Ecto neural progenitor cell (in vitro differentiated cells): Measurements from ENCODE around the gene LGI2.
A peak's percentile ranks its signal among the peaks of the same experiment; 100 is the strongest.
"Not testable (repeated sequence)": the region's sequence is repeated elsewhere in the genome, so short reads cannot be mapped to it uniquely, and the experiment has no call there.

Experiments
- DNase-seq: peaks from one replicate; pipeline ENCODE4 v3.0.0-alpha.2; 2018; ENCODE audit warnings: low spot score

Gene LGI2, protein sequence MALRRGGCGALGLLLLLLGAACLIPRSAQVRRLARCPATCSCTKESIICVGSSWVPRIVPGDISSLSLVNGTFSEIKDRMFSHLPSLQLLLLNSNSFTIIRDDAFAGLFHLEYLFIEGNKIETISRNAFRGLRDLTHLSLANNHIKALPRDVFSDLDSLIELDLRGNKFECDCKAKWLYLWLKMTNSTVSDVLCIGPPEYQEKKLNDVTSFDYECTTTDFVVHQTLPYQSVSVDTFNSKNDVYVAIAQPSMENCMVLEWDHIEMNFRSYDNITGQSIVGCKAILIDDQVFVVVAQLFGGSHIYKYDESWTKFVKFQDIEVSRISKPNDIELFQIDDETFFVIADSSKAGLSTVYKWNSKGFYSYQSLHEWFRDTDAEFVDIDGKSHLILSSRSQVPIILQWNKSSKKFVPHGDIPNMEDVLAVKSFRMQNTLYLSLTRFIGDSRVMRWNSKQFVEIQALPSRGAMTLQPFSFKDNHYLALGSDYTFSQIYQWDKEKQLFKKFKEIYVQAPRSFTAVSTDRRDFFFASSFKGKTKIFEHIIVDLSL

DNA sequence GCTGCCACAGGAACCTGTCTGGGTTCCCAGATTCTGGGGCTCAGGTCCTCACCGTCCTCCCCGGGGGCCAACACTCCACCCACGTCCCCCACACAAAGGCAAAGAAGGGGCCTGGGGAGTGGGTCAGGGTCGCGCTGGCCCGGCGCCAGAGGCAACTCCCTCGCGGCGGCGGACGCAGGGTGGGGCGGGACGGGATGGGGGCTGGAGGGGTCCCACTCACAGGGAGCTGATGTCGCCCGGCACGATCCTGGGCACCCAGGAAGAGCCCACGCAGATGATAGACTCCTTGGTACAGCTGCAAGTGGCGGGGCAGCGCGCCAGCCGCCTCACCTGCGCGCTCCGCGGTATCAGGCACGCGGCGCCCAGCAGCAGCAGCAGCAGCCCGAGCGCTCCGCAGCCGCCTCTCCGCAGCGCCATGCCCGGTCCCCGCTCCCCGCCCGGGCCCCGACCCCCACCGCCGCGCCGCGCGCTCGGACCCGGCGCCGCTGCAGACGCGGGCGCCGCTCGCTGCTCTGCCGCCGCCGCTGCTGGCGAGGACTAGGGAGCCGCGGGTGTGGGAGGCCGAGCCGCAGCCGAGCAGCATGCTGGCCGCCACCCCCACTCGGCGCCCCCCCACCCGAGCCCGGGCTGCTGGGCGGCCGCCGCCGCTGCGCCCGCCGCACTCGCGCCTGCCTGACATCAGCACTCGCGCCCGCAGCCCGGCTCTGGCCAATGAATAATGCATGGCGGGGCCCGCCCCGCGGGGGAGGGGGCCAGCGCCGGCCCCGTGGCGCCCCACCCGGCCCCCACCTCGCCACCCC is at the start of gene LGI2:
LGI2 (minus strand) TSS at position 670 of the 800 bp plus-strand sequence; CDS start at position 417, 253 bp downstream.
- no peak for DNase-seq

DNA sequence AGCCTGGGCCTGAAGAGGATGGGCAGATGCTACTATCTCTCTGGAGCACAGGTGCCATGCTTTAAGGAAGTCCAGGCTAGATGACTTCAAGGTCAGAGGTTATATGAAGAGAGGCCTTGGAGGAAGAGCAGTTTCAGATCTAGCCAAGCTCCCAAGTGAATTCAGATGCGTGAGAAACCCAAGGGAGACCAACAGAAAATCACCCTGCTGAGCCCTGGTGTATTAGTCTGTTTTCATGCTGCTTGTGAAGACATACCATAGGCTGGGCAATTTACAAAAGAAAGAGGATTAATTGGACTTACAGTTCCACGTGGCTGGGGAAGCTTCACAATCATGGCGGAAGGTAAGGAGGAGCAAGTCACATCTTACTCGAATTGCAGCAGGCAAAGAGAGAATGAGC is 47.8 kb upstream of the LGI2 start:
- DNase-seq = no peak

DNA sequence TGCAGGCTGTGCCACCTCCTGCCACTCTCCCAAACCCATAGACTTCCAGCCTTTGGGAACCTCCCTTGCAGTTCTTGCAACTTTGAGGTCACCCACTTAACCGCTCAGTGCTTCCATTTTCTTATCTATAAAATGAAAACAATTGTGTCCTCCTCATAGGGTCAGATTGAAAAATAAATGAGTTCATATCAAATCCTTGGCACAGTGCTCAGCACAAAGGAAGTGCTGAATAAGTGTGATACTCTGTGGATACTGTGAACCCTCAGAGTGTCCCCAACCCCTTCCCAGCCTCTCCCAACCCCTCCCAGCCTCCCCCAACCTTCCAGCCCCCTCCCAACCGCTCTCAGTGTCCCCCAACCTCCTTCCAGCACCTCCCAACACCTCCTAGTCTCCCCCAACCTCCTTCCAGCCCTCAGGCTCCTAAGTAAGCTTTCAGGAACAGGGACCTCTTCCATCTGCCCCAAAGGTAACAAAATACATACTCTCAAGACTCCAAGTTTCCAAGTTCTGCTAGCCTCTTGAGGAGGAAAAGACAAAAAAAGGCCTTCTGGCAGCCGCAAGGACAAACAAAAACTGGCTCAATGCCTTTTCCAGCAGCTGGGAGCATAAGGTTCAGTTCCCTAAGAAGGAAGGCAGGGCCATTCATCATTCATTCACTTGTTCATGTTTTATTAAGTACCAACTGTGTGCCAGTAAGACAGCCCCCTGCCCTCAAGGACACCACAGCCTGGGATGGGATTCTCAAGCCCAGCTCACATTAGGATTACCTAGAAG is 46.1 kb upstream of the LGI2 start:
- DNase-seq = no peak

DNA sequence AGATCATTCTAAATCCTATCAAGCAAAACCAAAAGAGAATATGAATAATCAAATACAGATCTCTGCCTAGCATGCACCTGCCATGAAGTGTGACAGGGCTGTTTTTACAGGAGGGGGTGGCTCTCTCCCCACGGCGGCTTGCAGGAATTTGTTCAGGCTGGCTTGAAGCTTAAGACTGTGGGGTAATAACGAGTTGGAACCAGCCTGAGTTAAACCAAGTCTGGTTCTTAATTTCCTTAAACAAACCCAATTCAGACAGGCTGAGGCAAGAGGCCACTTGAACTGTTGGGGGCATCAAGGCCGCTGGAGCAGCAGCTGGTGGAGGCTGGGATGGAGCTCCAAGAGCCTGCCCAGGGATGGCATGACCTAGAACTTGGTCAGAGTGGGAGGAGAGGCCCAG is 45.1 kb upstream of the LGI2 start:
- no peak for DNase-seq

DNA sequence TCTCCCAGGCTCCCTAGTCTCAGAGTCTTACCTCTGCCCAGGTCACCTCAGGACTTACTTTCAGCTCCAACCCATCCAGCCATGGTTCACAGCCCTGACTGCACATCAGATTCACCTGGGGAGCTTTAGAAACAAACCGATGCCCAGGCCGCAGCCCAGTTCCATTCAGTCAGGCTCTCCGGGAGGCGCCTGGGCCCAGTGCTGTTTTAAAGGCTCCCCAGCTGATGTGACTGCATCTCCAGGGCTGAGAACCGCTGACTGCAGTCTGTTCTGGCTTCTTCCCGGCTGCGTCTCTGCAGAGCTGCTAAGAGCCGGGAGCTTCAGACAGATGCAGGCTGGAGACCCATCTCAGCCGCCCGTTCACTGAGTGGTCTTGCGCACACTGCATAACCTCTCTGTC is 44.4 kb upstream of the LGI2 start:
- DNase-seq = peak; percentile 58

DNA sequence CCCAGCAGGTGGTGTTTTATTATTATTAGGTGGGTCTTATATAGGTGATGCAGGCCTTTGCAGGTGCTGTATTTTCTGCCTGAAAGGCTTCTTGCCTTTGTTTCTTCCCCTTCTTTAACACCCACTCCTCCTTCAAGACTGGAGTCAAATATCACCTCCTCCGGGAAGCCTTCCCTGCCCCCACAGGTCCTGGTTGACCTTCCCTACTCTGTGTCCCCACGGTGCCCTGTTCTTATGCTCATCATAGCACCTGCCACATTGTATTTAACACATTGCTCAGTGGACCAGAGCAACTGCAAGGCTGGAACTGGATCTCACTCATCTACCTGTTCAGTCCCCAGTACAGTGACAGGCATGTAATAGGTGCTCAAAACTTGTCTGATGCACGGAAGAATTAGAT is 39.8 kb upstream of the LGI2 start:
- DNase-seq = no peak

DNA sequence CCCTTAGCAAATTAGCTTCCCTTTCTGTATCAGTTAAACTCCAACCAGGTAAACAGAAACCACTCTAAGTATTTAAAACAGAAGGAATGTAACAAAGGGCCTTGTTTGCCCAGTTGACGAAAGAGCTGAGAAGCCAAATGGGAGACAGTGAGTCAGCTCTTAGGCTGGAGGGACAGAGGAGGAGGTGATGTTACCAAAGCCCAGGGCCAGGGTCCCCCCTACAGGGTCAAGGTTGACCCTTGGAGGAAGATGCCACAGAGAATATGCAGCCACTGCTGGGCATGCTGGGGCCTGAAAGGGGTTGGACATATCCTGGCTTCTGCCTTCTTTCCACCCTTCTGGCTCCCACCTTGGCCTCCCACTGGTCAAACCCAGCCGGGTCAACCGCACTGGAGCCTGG is 38.3 kb upstream of the LGI2 start:
- DNase-seq = no peak

DNA sequence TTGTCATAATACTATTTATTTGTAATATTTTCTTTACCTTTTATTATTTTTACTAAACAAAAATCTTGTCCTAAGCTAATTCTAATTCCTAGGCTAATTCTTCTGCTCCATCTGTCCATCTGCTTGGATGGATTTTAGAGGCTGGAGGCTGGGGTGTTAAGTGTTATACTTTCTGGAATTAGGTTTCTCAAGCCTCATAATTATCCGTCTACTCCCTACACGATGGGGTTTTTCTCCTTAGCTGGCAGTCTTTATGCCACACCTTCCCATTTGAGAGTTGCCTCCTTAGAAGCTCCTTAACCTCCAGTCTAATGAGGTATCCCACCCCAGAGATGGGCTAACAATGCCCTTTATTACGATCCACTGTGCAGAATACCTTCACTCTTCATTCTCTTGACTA is 37.6 kb upstream of the LGI2 start:
- DNase-seq = no peak

DNA sequence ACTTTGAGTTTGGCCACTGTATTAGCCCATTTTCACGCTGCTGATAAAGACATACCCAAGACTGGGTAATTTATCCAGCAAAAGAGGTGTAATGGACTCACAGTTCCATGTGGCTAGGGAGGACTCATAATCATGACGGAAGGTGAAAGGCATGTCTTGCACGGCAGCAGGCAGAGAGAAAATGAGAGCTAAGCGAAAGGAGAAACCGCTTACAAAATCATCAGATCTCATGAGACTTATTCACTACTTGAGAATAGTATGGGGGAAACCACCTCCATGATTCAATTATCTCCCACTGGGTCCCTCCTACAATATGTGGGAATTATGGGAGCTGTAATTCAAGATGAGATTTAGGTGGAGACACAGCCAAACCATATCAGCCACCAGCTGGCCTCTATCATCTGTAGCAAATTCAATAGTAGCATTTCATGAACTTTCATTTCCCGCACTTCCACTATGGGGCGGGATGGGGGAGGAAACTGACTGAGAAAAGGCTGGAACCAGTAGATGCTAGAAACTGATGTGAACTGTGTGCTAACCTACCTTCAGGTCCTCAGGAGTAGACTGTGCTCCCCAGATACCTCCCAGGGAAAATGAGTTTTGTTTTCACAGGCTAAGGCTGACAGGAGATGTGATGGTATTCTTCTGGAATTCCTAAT is 35.3 kb upstream of the LGI2 start:
- no peak for DNase-seq

DNA sequence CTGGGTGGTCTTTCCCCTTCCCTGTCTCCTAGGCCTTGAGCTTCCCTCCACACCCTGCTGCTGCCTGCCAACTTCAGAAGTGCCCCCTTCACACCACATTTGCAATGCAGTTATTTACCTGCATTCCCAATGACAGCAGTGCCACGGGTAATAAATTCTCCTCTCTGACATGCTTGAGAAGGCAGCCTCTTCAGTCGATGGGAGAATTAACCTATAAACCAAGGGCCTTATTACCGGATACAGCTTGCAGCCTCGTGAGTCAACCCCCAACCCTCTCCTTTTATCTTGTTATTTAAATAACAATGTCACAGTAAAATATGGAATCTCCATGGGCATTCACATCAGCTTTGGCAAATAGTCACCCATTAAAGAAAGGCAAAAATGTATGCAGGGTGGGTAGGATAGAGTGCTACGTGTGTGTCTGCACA is 34.7 kb upstream of the LGI2 start:
- no peak for DNase-seq

DNA sequence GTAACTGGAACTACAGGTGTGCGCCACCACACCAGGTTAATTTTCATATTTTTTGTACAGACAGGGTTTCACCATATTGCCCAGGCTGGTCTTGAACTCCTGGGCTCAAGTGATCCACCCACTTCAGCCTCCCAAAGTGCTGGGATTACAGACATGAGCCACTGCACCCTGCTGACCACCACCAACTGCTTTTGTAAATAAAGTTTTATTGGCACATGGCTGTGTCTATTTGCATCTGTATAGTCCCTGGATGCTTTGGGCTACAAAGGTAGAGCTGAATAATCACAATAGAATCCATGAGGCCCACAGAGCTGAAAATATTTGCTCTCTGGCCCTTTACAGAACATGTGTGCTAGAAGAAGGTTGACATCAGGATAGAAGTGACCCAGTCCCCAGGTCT is 33.7 kb upstream of the LGI2 start:
- DNase-seq = not testable (repeated sequence)

DNA sequence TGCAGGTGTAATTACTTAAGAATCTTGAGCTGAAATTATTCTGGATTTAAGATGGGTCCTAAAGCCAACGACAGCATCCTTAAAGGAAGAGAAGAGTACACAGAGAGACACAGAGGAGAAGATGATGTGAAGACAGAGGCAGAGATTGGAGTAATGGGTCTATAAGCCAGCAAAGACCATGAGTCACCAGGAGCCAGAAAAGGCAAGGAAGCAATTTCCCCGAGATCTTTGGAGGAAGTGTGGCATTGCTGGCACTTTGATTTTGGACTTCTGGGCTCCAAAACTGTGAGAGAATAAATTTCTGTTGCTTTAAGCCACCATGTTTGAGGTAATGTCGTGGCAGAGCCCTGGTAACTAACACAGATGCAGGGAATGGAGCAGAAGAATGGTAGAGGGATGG is 32.4 kb upstream of the LGI2 start:
- no peak for DNase-seq

DNA sequence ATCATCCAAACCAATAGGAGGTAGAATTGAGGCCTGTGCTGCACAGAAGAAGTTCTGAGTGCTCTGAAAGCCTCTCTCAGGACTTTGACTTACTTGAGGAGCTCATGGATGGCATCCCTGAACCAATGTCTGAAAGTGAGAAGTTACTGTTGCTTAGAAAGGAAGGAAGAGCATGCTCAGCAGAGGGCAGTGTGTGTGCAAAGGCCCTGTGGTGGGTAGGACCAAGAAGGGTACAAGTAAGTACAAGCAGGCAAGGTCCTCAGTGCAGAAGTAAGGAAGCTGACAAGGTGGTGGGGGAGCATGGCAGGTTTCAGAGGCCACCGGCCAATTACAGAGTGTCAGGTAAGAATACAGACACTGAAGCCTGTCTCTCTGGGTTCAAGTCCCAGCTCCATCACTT is 31.4 kb upstream of the LGI2 start:
- no peak for DNase-seq

DNA sequence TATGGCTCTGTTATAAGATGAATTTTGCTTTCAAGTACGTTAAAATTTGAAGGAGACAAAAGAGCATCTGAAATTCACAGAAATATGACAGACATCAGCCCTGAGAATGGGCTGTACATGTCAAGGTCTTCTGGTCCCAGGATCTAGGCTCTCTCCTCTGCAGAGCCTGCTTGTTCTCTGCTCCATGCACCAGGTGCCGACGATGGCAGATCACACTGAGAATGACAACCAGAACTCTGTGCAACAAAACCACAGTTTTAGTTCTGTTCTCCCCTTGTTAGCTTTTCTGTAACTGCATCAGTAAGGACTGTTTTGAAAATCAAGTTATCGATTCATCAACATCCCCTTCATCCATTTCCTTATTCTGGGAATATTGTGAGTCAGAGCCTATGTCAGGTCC is 30.9 kb upstream of the LGI2 start:
- no peak for DNase-seq

DNA sequence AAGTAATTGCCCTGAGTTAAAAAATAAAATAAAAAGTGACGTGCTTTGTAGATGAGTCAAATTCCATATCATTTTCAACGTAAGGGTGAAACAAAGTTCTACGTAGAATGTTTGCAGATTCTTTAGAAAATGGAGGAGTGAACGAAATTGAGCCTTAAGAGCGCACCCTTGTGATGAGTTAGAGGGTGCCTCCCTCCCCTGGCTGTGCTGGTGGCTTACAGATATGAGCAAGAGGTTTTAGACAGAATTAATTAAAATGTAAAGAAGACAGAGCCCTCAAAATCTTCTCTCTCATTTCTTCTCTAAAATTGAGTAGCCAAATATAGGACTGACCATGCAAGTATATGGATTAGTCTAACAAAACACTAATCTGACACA is 30.2 kb upstream of the LGI2 start:
- no peak for DNase-seq

DNA sequence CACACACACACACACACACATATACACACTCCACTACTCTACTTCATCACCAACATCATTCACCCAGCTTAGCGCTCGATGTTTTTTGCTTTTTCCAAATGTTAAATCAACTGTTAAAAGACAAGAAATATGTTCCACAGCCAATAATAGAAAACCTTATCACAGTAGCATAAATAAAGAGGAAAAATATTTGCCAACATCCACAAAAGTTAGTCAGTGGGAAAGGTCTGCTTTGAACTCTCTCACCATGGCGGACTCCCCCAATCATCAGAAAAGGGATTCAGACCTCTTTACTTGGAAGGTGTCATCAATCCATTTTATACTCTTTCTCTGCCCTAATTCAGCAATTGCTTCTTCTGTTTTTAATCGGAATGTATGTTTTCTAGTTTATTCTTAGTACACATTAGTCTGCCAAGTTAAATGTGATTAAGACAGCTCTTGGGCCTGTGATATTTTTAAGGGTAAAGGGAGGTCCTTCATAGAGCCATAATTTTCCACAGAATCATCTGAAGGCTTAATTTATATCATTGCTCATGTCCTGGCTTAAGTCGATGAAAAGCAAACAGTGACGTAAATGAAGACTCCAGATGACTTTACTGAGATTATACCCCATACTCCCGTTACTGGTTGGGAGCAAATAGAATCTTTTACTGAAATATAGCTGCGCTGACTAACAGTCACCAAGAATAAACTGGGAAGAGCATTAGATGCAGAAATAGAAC is 29.7 kb upstream of the LGI2 start:
- DNase-seq = no peak

DNA sequence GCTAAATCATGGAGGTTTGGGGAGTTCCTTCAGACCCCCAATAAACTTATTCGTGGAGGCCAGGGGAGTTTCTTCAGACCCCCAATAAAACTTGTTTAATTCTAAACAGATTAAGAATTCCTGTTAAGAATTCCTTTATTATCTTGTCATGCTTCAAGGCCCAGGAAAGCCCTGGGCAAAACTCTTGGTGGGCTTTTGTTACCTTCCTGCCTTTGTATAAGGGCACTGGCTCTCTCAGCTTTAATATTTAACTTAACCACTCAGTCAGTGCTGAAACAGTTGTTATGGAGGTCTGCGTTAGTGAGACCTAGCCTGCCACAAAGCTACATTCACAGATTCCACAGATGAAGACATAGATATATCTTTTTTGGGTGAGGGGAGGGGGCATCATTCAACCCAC is 29.0 kb upstream of the LGI2 start:
- no peak for DNase-seq

DNA sequence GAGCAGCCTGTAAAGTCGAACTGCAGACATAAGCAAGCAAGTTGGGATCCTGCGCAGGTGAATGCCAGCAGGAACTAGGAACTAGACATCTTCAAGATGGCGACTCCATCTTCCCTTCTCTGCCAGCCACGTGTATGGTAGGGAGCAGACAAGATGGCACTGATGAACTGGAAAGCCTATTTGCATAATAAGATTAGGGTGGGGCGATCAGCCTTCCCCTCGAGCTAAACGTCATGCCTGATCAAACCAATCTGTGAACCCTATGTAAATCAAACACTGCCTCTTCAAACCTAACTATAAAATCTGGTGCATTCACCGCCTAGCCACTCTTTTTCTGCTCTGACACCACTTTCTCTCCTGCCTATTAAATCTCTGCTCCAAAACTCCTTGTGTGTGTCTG is 28.1 kb upstream of the LGI2 start:
- DNase-seq = no peak

DNA sequence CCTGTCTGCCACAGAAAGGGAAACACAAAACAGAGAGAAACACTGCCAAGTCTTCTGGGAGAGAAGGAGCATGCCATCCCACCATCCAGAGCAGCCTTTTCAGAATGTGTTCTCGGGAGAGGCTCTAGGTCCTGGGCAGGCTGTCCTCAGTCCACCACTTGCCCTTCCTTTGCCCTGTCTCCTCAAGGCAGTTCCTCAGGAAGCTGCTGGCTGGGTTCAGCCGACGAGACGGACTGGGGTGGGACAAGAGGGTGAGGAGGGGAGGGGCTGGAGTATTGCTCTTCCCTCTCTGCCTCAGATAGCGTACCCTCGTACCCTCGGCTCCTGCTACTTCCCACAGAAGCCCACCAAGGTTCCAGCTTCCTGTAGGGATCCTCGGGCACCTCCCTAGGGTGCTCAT is 26.6 kb upstream of the LGI2 start:
- no peak for DNase-seq

DNA sequence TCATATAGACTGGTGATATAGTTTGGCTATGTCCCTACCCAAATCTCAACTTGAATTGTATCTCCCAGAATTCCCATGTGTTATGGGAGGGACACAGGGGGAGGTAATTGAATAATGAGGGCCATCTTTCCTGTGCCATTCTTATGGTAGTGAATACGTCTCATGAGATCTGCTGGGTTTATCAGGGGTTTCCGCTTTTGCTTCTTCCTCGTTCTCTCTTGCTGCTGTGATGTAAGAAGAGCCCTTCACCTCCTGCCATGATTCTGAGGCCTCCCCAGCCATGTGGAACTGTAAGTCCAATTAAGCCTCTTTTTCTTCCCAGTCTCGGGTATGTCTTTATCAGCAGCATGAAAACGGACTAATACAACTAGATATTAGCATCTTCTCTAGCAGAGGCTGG is 21.3 kb upstream of the LGI2 start:
- not testable (repeated sequence) for DNase-seq

DNA sequence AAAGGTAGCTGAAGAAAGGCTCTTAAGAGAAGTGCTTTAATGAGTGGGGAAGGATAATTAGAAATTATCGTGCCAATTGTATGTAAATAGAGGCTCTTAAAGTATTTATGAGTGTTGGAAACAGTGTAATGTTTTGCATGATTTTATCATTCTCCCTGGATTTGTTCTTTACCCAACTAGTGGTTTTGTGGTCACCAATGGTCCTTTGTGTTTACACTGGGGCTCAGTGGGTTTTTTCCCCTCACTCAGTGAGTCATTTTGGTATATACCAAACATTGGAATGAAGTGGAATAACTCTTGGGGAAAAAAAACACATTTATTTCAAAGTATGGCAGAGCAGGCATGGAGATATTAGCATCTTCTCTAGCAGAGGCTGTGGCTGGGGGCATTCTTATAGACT is 20.8 kb upstream of the LGI2 start:
- DNase-seq = no peak
